Renal cortex interstitium (tissue), 11 donors: ENCODE measurements around the gene PSPN. TPM values are rescaled to one million over a fixed set of nuclear protein-coding genes. Genes with fewer than 3 reads are reported as not detected.
"Not testable (repeated sequence)": the region's sequence is repeated elsewhere in the genome, so short reads cannot be mapped to it uniquely, and the experiment has no call there.

Source experiments
- DNase-seq, 11 donors: peaks; one replicate each; pipeline ENCODE4 v3.0.0-alpha.2; 2013; ENCODE audit warnings: low read depth in 9 of 11, low spot score in 4 of 11; ENCODE audit errors: extremely low read depth in 1 of 11
- polyA plus RNA-seq, 3 donors: library from polyadenylated mRNA; unstranded; fragments of 120-200 nt; gene quantifications; one replicate each; pipeline ENCODE4 v1.2.1, GENCODE V29; 2013; ENCODE audit not compliant: insufficient read length in 3 of 3

Gene PSPN
- polyA plus RNA-seq, 3 donors = 2.7 to 2.9 (median 2.8) TPM

GRCh38 chr19:6354098-6354674 lies 21.5 kb downstream of the PSPN start:
- DNase-seq = no peak

GRCh38 chr19:6352381-6353165 lies 23.2 kb downstream of the PSPN start:
- no peak for DNase-seq

- DNase-seq = no peak
These were observed 25.0 kb downstream of the PSPN start for GRCh38 chr19:6350688-6351087.

GRCh38 chr19:6349271-6349670 lies 26.5 kb downstream of the PSPN start:
- DNase-seq = not testable (repeated sequence)

- no peak for DNase-seq
These were observed 32.3 kb downstream of the PSPN start for GRCh38 chr19:6343462-6343861.

- peak in 1 of 11 donors; percentile 11 for DNase-seq
These were observed 35.1 kb downstream of the PSPN start for GRCh38 chr19:6340493-6341201.

- DNase-seq = no peak
These were observed 41.0 kb downstream of the PSPN start for GRCh38 chr19:6334490-6335285.

GRCh38 chr19:6333439-6333838 lies 42.3 kb downstream of the PSPN start, which contains the start of gene ACER1:
TSS of gene ACER1 (minus strand) at chr19:6333612. CDS start at chr19:6333551, 61 bp downstream.
- no peak for DNase-seq

GRCh38 chr19:6326815-6327214 lies 48.9 kb downstream of the PSPN start:
- DNase-seq = no peak

- no peak for DNase-seq
These were observed 50.1 kb downstream of the PSPN start for GRCh38 chr19:6325614-6326013.

Other genes starting within 250 kb of the PSPN start
- 1 to 10 TPM in 2 of 3 donors, under 1 TPM in 1; 0.80 to 2.8 (median 1.9) TPM for gene ACSBG2, start 240.3 kb downstream of the PSPN start, polyA plus RNA-seq
- 100 to 1,000 TPM in 2 of 3 donors, 10 to 100 TPM in 1; 70.2 to 116 (median 102) TPM for gene MLLT1, start 96.0 kb downstream of the PSPN start, polyA plus RNA-seq
- gene ACER1, start 42.3 kb downstream of the PSPN start, polyA plus RNA-seq = under 1 TPM in 2 of 3 donors, not detected in 1; 0.17 to 0.23 TPM
- 10 to 100 TPM; 53.5 to 71.0 (median 63.9) TPM for gene CLPP, start 14.4 kb downstream of the PSPN start, polyA plus RNA-seq
- gene ALKBH7, start 3.1 kb downstream of the PSPN start, polyA plus RNA-seq = 10 to 100 TPM; 35.2 to 72.2 (median 70.4) TPM
- gene GTF2F1, start 17.2 kb upstream of the PSPN start, polyA plus RNA-seq = 100 to 1,000 TPM in 1 of 3 donors, 10 to 100 TPM in 2; 80.3 to 103 (median 100.0) TPM
- gene KHSRP, start 48.9 kb upstream of the PSPN start, polyA plus RNA-seq = 100 to 1,000 TPM; 273 to 347 (median 314) TPM
- 1 to 10 TPM in 2 of 3 donors, under 1 TPM in 1; 0.50 to 2.0 (median 1.6) TPM for gene SLC25A41, start 57.8 kb upstream of the PSPN start, polyA plus RNA-seq
- gene SLC25A23, start 83.9 kb upstream of the PSPN start, polyA plus RNA-seq = 10 to 100 TPM; 63.5 to 77.5 (median 70.3) TPM
- 10 to 100 TPM; 21.7 to 41.8 (median 32.0) TPM for gene CRB3, start 88.3 kb upstream of the PSPN start, polyA plus RNA-seq
- gene DENND1C, start 105.9 kb upstream of the PSPN start, polyA plus RNA-seq = 10 to 100 TPM; 37.1 to 40.5 (median 40.0) TPM
- 10 to 100 TPM; 29.5 to 34.2 (median 31.4) TPM for gene TUBB4A, start 126.4 kb upstream of the PSPN start, polyA plus RNA-seq
- gene TNFSF9, start 155.1 kb upstream of the PSPN start, polyA plus RNA-seq = under 1 TPM; 0.26 to 0.42 (median 0.36) TPM
- under 1 TPM in 1 of 3 donors, not detected in 2; 0.19 TPM for gene CD70, start 215.2 kb upstream of the PSPN start, polyA plus RNA-seq